DND-41 (cell line): ENCODE data around the gene GARIN5A.

Experiments
- ATAC-seq: fragments of 200-7000 bp; cut with Tn5 transposase; 3 replicates; pipeline ENCODE4 v1.9.1; 2021; ENCODE audit warnings: low read depth; ENCODE audit not compliant: insufficient read depth
- DNase-seq: peaks from one replicate; pipeline ENCODE4 v3.0.0-alpha.2; 2020
- H2AFZ ChIP-seq: 2 replicates; pipeline ENCODE4 v1.6.0; 2012; ENCODE audit warnings: low read depth, low read length
- H3K27ac ChIP-seq: 2 replicates; pipeline ENCODE4 v1.5.1; 2012; ENCODE audit warnings: low read length, inconsistent platforms
- H3K27me3 ChIP-seq: fragments of 200-600 bp; sonication (generic); 2 replicates; pipeline ENCODE4 v1.6.0; 2012; ENCODE audit warnings: low read length, mild to moderate bottlenecking, inconsistent platforms; ENCODE audit not compliant: insufficient read depth, poor library complexity
- H3K36me3 ChIP-seq: 2 replicates; pipeline ENCODE4 v1.5.1; 2012; ENCODE audit warnings: low read length, inconsistent platforms; ENCODE audit not compliant: insufficient read depth
- H3K4me1 ChIP-seq: 2 replicates; pipeline ENCODE4 v1.5.1; 2012; ENCODE audit warnings: mild to moderate bottlenecking, low read length; ENCODE audit not compliant: insufficient read depth
- H3K4me2 ChIP-seq: 2 replicates; pipeline ENCODE4 v1.6.0; 2012; ENCODE audit warnings: mild to moderate bottlenecking, moderate library complexity, low read length, inconsistent platforms; ENCODE audit not compliant: insufficient read depth
- H3K4me3 ChIP-seq, 2 experiments: fragments of 200-600 bp in 1 of 2; shearing (Covaris generic) in 1 of 2; 2 replicates each; pipeline ENCODE4 v1.5.1; 2012 to 2016; ENCODE audit warnings: inconsistent platforms in 2 of 2, low read length in 2 of 2, mild to moderate bottlenecking in 2 of 2, low read depth in 1 of 2, moderate library complexity in 1 of 2
- H3K79me2 ChIP-seq: 2 replicates; pipeline ENCODE4 v1.6.0; 2012; ENCODE audit warnings: low read length, inconsistent platforms; ENCODE audit not compliant: insufficient read depth
- H3K9ac ChIP-seq: 2 replicates; pipeline ENCODE4 v1.6.0; 2012; ENCODE audit warnings: low read depth, mild to moderate bottlenecking, inconsistent platforms, low read length, moderate library complexity
- H3K9me3 ChIP-seq: 2 replicates; pipeline ENCODE4 v1.5.1; 2012; ENCODE audit warnings: low read length, moderate library complexity, mild to moderate bottlenecking, inconsistent platforms; ENCODE audit not compliant: insufficient read depth, severe bottlenecking
- H4K20me1 ChIP-seq: 2 replicates; pipeline ENCODE4 v1.6.0; 2012; ENCODE audit warnings: low read length; ENCODE audit not compliant: insufficient read depth
- CTCF ChIP-seq: IDR thresholded peaks from 2 replicates; pipeline ENCODE4 v1.5.1; 2012; ENCODE audit warnings: borderline replicate concordance, low read length, moderate library complexity, mild to moderate bottlenecking; ENCODE audit not compliant: poor library complexity, severe bottlenecking; ENCODE audit errors: extremely low read depth
- EZH2 ChIP-seq: IDR thresholded peaks from 3 replicates; pipeline ENCODE4 v1.6.1; 2012; ENCODE audit warnings: borderline replicate concordance, low read depth, mild to moderate bottlenecking, moderate library complexity, low read length, inconsistent platforms; ENCODE audit not compliant: severe bottlenecking

The GARIN5A gene

GRCh38 chr19:50492303-50493052, 15.8 kb upstream of the GARIN5A start:
- Histone ChIP-seq H3K4me2 (no peak overlapping the region), H3K4me1 (no peaks in the 10 kb centered on the region), H3K79me2 (no peaks in the 10 kb centered on the region), H3K27me3 (peaks cover 11% of the 10 kb centered on the region), H2AFZ (no peak overlapping the region), H3K9me3 (no peaks in the 10 kb centered on the region), H3K4me3 (no peak overlapping the region), H3K9ac (no peak overlapping the region), H3K27ac (no peak overlapping the region), H4K20me1 (no peaks in the 10 kb centered on the region; the same call in 1 of the 2 replicates), H3K36me3 (no peaks in the 10 kb centered on the region)
- ATAC-seq (peak; percentile 76), DNase-seq (peak; percentile 22)
- TF ChIP-seq EZH2 (no peak), CTCF (no peak)

GRCh38 chr19:50490991-50491472, 14.4 kb upstream of the GARIN5A start:
- TF ChIP-seq EZH2 = no peak
- TF ChIP-seq CTCF = no peak
- ATAC-seq (no peak), DNase-seq (no peak)
- H3K4me1 ChIP-seq = no peaks in the 10 kb centered on the region
- H3K79me2 ChIP-seq = no peaks in the 10 kb centered on the region
- no peak overlapping the region for H3K27ac ChIP-seq
- no peaks in the 10 kb centered on the region for H3K36me3 ChIP-seq
- no peak overlapping the region for H3K4me3 ChIP-seq
- peaks cover 11% of the 10 kb centered on the region for H3K27me3 ChIP-seq
- H3K9ac ChIP-seq = no peak overlapping the region
- H3K9me3 ChIP-seq = no peaks in the 10 kb centered on the region
- H3K4me2 ChIP-seq = no peak overlapping the region
- no peaks in the 10 kb centered on the region; the same call in 1 of the 2 replicates for H4K20me1 ChIP-seq
- no peak overlapping the region for H2AFZ ChIP-seq

- Histone ChIP-seq H2AFZ (no peak overlapping the region), H3K9me3 (no peaks in the 10 kb centered on the region), H4K20me1 (no peaks in the 10 kb centered on the region), H3K4me1 (no peaks in the 10 kb centered on the region), H3K79me2 (no peaks in the 10 kb centered on the region), H3K4me2 (no peak overlapping the region), H3K27ac (no peak overlapping the region), H3K4me3 (no peak overlapping the region), H3K27me3 (peaks cover 11% of the 10 kb centered on the region), H3K9ac (no peak overlapping the region), H3K36me3 (no peaks in the 10 kb centered on the region)
- DNase-seq (no peak), ATAC-seq (no peak)
- TF ChIP-seq CTCF = no peak
- no peak for TF ChIP-seq EZH2
These were observed 13.8 kb upstream of the GARIN5A start for GRCh38 chr19:50490411-50490811.
